GM21360 (cell line): Measurements from ENCODE around the gene NFE2L3.
"Not testable (repeated sequence)": the region's sequence is repeated elsewhere in the genome, so short reads cannot be mapped to it uniquely, and the experiment has no call there.

Experiments
- ATAC-seq: cut with Tn5 transposase; IDR thresholded peaks from one replicate; pipeline ENCODE4 v1.9.1; 2021; ENCODE audit warnings: mild to moderate bottlenecking, moderate library complexity; ENCODE audit not compliant: unreplicated experiment

The NFE2L3 gene

GRCh38 chr7:26166684-26167266, 14.8 kb downstream of the NFE2L3 start:
- no peak for ATAC-seq

DNA sequence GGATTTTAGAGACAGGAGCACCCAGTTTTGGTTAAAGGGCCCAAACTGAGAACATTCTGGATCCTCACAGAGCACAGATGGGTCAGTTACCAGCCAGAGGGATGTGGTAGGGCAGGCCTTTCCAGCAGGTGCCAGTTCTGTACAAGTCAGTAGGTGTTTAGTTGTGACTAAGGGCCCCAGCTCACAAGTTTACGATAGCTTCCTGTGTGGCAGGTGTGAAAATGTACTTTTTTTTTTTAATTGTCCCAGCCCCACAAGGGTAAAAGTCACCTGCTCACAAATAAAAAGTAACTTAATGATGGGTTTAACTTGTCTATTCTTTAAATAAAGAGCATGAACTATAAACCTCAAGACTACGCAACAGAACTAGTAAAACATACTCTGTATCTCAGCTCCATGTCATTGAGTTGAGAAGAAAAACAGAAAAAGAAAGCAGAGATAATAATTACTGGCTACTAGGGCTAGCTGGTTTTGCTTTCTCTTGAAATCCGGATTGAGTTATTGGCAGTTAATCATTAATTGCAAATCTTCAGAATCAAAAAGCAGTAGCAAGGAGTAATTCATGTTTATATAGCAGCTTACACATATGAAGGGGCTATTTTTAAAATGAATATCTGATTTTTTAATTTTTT, 15.4 kb downstream of the NFE2L3 start:
- ATAC-seq, result no peak

- ATAC-seq, result no peak
Observed at GRCh38 chr7:26168458-26169023, 16.5 kb downstream of the NFE2L3 start.

GRCh38 chr7:26169271-26169670, 17.3 kb downstream of the NFE2L3 start:
- ATAC-seq, result no peak

GRCh38 chr7:26170663-26171062, 18.7 kb downstream of the NFE2L3 start:
- ATAC-seq, result no peak

- no peak for ATAC-seq
Observed at GRCh38 chr7:26171601-26172000, 19.6 kb downstream of the NFE2L3 start.

- no peak for ATAC-seq
Observed at GRCh38 chr7:26172048-26172447, 20.1 kb downstream of the NFE2L3 start.

DNA sequence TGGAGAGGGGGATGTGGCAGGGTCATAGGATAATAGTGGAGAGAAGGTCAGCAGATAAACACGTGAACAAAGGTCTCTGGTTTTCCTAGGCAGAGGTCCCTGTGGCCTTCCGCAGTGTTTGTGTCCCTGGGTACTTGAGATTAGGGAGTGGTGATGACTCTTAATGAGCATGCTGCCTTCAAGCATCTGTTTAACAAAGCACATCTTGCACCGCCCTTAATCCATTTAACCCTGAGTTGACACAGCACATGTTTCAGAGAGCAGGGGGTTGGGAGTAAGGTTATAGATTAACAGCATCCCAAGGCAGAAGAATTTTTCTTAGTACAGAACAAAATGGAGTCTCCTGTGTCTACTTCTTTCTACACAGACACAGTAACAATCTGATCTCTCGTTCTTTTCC, 23.9 kb downstream of the NFE2L3 start:
- ATAC-seq, result not testable (repeated sequence)

- not testable (repeated sequence) for ATAC-seq
Observed at GRCh38 chr7:26176696-26177095, 24.7 kb downstream of the NFE2L3 start.

GRCh38 chr7:26177269-26177668, 25.3 kb downstream of the NFE2L3 start:
- not testable (repeated sequence) for ATAC-seq

DNA sequence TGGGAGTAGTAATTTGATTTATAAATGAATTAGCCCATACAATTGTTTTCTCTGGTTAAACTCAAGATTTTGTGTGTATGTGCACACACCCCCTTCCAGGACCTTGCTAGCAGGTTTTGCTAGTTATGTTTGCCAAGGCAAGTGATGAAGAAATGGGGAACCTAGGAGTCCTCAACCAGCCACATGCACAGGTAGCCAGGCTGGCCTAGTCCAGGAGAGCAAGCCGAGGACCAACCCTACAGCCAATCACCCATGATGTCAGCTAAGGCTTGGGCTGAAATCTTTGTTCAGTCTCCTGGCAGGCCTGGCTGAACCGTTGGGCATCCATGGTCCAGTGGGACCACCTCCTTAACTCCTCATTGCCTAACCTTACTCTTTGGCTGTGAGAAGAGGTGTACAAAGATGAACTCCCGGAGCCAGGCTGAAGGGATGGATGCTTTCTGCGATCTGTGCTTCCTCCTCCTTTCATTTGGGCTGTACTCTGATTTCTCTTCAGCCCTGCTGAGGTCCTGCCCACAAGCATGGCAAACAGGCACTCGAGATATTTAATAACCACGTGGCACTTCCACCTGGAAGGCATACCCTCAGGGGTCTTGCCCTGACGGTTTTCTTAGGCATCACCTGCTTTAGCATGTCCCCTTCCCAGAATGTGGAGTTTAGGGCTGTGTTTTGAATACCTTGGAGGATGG, 26.4 kb downstream of the NFE2L3 start:
- no peak for ATAC-seq

DNA sequence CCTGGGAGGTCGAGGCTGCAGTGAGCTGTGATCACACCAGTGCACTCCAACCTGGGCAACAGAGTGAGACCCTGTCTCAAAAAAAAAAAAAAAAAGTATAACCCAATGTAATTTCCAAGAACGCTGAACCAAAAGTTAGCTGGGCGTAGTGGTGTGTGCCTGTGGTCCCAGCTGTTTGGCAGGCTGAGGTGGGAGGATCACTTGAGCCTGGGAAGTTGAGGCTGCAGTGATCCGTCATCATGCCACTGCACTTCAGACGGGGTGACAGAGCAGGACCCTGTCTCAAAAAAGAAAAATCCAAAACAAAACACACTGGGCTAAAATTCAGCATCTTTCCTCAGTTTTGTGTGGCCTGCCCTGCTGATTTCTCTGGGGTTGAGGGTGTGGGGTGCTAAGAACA, 27.4 kb downstream of the NFE2L3 start:
- ATAC-seq, result no peak

- no peak for ATAC-seq
Observed at GRCh38 chr7:26179826-26180497, 28.0 kb downstream of the NFE2L3 start.

DNA sequence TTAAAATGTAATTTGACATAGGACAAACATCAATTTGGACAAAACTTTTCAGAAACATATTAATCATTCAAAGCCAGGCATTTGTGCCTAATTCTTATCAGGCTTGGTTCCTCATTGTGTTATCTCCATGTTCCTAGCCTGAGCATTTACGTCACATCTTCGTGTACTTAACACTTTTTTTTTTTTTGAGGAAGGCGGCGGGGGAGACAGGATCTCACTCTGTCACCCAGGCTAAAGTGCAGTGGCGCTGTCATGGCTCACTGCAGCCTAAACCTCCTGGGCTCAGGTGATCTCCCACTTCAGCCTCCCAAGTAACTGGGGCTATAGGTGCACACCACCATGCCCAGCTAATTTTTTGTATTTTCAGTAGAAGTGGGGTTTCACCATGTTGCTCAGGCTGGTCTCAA, 28.8 kb downstream of the NFE2L3 start:
- ATAC-seq, result no peak

GRCh38 chr7:26181474-26182227, 29.7 kb downstream of the NFE2L3 start:
- ATAC-seq, result no peak

DNA sequence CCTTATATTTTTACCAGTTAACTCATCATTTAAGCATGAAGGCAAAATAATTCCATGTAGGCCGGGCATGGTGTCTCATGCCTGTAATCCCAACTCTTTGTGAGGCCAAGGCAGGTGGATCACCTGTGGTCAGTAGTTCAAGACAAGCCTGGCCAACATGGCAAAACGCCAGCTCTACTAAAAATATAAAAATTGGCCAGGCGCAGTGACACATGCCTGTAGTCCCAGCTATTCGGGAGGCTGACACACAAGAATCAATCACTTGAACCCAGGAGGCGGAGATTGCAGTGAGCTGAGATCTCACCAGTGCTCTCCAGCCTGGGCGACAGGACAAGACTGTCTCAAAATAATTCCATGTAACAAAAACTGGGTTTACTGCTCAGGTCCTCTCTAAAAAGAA, 30.3 kb downstream of the NFE2L3 start:
- no peak for ATAC-seq

GRCh38 chr7:26182706-26183105, 30.7 kb downstream of the NFE2L3 start:
- ATAC-seq, result no peak

GRCh38 chr7:26183545-26184280, 31.7 kb downstream of the NFE2L3 start:
- no peak for ATAC-seq

- ATAC-seq, result not testable (repeated sequence)
Observed at GRCh38 chr7:26184281-26185101, 32.5 kb downstream of the NFE2L3 start.
